HG03558 (cell line): ENCODE measurements around the gene GLT6D1.

ENCODE experiments used
- ATAC-seq: cut with Tn5 transposase; IDR thresholded peaks from one replicate; pipeline ENCODE4 v1.9.1; 2021; ENCODE audit warnings: moderate number of reproducible peaks; ENCODE audit not compliant: unreplicated experiment; ENCODE audit errors: extremely low read depth

The GLT6D1 gene

DNA sequence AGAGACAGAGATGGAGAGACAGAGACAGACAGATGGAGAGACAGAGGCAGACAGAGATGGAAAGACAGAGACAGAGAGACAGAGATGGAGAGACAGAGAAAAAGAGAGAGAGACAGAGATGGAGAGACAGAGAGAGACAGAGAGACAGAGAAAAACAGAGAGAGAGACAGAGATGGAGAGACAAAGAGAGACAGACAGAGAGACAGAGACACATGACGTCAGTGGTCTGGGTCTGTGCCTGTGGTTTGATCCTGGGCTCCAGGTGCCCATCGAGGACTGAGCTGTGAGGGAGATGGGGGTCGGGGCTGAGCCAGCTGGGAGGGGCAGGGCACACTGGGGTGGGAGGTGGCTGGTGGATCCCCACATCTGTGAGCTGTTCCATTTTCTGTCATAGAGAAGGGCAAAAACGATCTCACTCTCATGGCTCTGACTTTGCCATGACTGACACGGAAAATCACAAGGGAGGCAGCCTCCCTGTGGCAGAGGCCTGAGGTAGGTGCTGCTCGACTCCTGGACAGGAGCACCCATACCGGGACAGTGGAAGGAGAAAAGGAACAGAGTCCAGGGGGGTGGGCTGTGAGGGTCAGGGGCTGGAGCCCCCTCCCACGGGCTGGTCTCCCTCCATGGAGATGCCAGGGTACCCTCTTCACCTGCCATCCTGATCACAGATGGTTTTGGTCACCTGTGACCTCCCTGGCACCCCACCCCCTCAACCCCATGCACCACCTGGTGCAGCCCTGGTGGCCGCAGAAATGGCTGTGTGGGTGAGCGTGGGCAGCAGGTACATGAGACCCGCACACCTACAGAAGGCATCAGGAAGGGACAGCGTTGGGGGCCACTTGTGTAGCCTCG lies 28.8 kb downstream of the GLT6D1 start:
- ATAC-seq, result no peak

DNA sequence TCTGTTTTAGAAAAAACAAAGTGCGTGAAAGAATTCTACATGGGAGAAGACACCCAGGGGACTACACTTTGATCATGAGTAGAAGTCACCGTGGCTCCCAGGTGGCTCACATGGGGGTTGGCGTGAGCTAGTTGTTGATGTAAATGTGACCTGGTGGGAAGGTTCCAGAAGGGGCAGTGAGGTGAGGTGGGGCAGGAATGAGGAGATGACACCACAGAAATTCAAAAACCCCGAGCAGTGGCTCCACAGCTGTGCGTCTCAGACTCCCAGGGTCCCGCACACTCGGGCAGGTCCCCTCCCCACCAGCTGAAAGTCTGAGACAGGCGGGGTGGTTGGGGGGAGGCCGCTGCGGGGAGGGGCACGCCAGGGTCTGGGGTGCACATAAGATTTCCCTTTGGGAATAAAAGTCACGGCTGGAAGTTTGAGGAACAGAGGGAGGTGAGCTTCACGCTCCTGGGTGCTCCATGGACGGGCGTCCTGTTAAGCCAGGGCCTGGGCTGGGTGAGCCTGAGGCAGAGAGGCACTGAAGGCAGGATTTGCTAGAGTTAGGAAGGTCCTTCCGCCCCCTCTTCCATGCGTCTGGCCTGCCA lies 29.9 kb downstream of the GLT6D1 start:
- no peak for ATAC-seq

- no peak for ATAC-seq
Measured at GRCh38 chr9:135608999-135609317, 30.4 kb downstream of the GLT6D1 start.

- ATAC-seq, result no peak
Measured at GRCh38 chr9:135608294-135608998, 30.9 kb downstream of the GLT6D1 start.

DNA sequence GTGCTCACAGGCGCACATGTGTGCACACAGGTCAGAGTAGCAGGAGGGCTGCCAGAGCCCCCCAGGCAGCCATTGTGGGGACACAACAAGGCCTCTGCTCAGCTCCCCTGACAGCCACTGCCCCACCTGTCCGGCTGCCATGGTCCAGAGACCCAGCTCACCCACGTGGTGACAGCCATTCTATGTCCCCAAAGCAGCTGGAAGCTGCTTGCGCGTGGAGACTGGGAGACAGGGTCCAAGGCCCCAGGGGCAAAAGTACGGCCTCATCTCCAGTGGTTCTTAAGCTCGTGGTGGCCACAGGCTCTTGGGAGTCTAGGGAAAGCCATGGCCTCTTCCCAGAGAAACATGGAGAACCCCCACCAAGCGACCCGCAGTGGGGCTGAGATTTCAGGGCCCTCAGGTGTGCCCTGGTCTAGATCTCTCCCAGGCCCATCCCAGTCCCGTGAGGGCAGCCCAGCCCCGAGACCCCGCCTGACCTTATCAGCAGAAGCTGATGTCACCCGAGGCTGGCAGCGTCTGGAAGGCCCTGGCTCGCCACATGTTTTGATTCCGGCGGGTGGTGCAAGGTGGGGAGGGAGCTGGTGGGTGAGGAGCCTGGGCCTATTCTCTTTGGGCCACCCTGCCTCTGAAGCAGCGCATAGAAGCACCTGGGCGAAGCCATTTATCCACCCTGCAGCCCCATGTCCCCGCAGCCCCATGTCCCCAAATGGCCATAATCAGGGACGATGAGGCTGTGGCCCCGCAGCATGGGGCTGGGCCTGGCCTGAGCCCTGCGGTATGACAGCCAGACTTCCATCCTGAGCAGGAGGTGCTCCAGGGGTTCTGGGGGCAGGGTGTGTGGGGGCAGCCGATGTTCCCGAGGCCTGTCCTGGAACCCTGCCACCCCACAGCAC lies 31.7 kb downstream of the GLT6D1 start:
- no peak for ATAC-seq

GRCh38 chr9:135606885-135607259 lies 32.5 kb downstream of the GLT6D1 start:
- no peak for ATAC-seq

GRCh38 chr9:135605238-135605781 lies 34.0 kb downstream of the GLT6D1 start:
- no peak for ATAC-seq

- no peak for ATAC-seq
Measured at GRCh38 chr9:135604437-135605237, 34.7 kb downstream of the GLT6D1 start.

DNA sequence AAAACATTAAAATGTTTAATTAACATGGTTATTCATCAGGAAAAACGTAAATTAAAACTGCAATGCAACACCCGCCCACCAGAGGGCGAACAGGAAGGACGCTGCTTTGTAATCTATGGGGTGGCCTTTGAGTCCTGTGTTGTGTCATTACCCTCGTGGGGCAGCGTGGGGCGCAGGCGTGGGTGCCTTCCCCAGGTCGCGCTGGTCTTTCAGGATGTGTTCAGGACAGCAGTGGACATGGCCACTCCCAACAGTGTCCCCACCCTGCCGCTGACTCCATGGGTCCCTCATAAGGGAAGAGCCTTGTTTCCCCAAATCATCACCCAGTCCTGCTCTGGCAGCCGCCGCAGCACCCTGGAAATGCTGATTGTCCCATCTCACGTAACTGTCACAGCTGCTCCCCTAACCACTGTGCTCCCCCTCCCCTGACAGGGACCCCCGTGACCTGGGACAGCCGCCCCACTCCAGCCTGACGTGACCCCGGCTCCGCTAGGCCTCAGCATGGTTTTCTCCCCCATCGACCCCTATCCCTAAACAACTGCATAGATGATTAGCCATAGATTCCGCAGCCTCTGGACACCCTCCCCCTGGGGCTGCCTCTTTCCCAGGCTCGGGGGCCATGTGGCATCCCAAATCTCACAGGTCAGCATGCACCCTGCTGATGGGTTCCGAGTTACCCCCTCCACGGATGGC lies 36.4 kb downstream of the GLT6D1 start:
- ATAC-seq, result no peak

DNA sequence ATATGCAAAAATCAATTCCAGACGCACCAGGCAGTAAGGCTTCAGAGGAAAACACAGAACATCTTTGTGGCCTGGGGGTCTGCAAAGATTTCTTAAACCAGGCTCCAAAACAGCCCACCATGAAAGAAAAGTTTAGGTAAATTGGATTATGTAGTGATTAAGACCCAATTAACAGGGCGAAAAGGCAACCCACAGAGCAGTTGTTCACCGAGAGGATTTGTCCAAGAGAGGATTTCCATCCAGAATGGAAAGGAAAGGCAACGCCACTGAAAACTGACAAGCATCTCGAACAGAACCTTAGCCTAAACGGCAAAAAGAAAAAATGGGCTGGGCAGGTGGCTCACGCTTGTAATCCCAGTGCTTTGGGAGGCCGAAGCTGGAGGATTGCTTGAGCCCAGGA lies 37.4 kb downstream of the GLT6D1 start:
- no peak for ATAC-seq

DNA sequence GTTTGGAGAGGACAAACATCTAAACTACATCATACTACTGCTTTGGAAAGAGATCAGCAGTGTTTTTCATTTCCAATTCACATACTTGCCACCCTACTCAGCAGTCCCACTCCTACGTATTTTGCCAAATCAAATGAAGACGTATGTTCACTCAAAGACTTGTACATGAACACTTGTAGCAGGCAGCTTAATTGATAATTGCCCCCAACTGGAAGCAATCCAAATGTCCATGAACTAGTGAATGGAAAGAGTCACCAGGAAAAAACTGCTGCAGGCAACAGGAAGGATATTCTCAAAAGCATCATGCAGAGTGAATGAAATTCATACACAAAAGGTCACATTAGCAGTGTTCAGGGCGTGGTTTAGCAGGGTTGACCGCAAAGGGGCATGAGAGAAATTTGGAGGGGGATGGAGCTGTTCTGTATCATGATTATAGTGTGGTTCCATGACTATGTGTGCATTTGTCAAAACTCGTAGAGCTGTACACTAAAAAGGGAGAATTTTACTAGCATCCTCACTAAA lies 39.0 kb downstream of the GLT6D1 start:
- ATAC-seq, result no peak

DNA sequence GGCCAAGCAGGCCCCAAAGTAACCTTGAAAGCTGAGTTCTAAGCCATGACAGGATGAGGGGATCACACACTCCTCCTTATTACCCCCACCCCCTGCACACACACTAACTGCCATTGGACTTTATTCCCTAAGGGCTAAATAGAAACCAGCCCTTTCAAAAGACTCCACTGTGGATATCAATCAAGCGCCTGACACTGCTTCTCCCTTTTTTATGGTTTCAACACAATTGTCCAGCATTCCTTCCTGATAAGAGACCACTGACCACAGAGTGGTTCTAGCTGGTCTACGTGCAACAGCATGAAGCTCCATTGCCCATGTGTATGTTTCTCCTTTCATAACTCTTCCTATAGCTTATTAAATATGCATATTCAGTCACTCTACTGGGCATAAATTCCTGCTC lies 43.1 kb downstream of the GLT6D1 start:
- no peak for ATAC-seq

- no peak for ATAC-seq
Measured at GRCh38 chr9:135592625-135593024, 46.7 kb downstream of the GLT6D1 start.

GRCh38 chr9:135592331-135592590 lies 47.1 kb downstream of the GLT6D1 start:
- no peak for ATAC-seq

- ATAC-seq, result no peak
Measured at GRCh38 chr9:135591506-135592330, 47.6 kb downstream of the GLT6D1 start.

- ATAC-seq, result no peak
Measured at GRCh38 chr9:135590486-135591079, 48.8 kb downstream of the GLT6D1 start.

DNA sequence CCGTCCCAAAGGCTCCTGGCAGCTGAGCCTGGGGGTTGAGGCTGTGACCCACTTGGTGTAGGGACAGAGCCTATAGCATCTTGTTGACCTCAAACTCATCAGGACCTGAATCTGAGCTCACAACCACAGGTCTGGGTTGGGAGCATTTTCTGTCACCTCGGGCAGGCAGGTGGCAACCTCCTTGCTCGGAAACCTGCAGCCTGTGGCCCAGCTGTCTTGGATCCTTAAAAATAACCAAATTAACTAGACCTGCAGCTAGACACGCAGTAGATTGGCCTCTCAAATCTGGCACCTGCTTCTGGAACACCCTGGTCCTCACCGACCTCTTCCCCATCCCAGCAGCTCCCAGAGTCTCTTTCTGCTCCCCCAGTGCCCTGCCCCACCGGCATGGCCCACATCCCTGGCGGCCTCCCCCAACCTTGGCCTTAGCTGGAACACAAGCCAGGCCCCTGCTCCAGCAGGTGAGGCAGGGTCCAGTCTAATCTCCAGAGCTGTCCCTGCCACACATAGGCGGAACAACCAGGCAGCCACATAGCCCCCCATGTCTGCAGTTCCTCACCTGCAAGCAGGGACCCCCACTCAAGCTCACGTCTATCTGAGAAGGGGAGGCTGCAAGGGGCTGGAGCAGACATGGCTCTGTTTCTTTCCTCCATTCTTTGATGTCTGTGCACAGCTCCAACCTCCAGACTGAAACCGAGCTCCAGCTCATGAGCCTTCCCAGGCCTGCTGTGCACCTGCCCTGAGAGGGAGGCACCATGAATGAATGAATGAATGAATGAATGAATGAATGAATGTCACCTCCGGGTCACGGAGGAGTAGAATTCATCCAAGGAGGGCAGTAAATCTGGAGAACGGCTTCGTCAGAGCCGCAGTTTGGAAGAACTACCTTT lies 49.5 kb downstream of the GLT6D1 start:
- no peak for ATAC-seq
